NB4 (cell line): ENCODE data around the gene GMDS.

Experiments used
- DNase-seq: peaks from one replicate; pipeline ENCODE4 v3.0.0; 2010; ENCODE audit warnings: low read depth
- H3K4me3 ChIP-seq: one replicate; pipeline ENCODE4 v1.5.1; 2011; ENCODE audit warnings: mild to moderate bottlenecking, low read depth, low read length, moderate library complexity
- MYC ChIP-seq: IDR thresholded peaks from 2 replicates; pipeline ENCODE4 v1.6.1; 2011; ENCODE audit warnings: low read depth, low read length
- POLR2A ChIP-seq: IDR thresholded peaks from 2 replicates; pipeline ENCODE4 v1.6.1; 2011; ENCODE audit warnings: mild to moderate bottlenecking; ENCODE audit not compliant: insufficient read length; ENCODE audit errors: extremely low read depth
- TF ChIP-seq, protein P1 (sequence below): IDR thresholded peaks from one replicate; pipeline ENCODE4 v1.5.1; 2012; ENCODE audit warnings: low read depth, low read length
- TF ChIP-seq, protein P2 (sequence below): IDR thresholded peaks from 2 replicates; pipeline ENCODE4 v1.6.1; 2011; ENCODE audit warnings: low read depth, low read length

GMDS gene

DNA sequence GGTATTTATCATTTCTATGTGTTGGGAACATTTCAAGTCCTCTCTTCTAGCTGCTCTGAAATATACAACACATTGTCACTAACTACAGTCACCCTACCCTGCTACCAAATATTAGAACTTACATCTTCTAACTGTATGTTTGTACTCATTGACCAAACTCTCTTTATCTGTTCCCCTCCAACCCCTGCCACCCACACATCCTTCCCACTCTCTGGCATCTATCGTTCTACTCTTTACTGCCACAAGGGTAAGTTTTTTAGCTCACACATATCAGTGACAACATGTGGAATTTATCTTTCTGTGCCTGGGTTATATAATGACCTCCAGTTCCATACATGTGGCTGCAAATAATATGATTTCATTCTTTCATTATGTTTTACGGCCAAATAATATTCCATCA, 171.9 kb downstream of the GMDS start:
- no peak for DNase-seq
- no peak overlapping the region for H3K4me3 ChIP-seq
- TF ChIP-seq POLR2A: no peak
- TF ChIP-seq, protein P1, sequence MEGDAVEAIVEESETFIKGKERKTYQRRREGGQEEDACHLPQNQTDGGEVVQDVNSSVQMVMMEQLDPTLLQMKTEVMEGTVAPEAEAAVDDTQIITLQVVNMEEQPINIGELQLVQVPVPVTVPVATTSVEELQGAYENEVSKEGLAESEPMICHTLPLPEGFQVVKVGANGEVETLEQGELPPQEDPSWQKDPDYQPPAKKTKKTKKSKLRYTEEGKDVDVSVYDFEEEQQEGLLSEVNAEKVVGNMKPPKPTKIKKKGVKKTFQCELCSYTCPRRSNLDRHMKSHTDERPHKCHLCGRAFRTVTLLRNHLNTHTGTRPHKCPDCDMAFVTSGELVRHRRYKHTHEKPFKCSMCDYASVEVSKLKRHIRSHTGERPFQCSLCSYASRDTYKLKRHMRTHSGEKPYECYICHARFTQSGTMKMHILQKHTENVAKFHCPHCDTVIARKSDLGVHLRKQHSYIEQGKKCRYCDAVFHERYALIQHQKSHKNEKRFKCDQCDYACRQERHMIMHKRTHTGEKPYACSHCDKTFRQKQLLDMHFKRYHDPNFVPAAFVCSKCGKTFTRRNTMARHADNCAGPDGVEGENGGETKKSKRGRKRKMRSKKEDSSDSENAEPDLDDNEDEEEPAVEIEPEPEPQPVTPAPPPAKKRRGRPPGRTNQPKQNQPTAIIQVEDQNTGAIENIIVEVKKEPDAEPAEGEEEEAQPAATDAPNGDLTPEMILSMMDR: no peak
- TF ChIP-seq, protein P2, sequence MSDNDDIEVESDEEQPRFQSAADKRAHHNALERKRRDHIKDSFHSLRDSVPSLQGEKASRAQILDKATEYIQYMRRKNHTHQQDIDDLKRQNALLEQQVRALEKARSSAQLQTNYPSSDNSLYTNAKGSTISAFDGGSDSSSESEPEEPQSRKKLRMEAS: no peak
- TF ChIP-seq MYC: no peak

DNA sequence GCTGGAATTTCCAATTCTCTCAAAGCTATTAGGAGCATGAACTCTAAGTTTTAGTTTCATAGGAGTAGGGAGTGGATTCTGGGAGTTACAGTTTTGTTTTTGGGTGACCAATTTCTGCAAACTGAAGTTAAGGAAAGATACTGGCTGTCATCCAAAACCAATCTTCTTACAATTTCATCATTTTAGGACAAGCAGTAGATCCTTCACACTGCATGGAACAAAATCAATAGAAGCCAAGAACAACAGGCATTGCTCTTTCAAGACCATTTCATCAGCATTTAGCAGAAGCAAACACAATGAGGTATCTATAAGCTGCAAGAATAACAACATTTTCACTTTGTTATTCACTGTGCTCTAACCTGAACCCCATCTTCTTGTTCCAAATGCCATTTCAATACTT, 173.0 kb downstream of the GMDS start:
- TF ChIP-seq, protein P2: no peak
- TF ChIP-seq MYC: no peak
- TF ChIP-seq POLR2A: no peak
- TF ChIP-seq, protein P1: no peak
- no peak for DNase-seq
- H3K4me3 ChIP-seq: no peak overlapping the region

DNA sequence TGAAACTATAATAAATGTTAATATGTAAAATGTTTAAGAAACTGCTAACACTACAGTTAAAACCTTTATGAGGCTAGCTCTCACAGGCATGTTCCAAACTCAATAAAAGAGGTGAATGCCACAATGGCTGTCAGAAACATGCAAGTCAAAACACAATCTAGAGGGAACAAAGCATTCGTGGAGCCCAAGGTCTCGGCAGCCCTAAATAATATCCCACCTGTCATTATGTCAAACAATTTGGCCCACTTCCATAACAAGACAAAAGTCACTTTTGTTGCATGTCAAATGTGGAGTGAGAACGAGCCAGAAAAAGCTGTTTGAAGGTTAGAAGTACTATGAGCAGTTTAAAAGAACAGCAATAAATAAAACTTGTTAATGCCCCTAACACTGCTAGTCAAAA, 181.9 kb downstream of the GMDS start:
- no peak overlapping the region for H3K4me3 ChIP-seq
- TF ChIP-seq MYC: no peak
- TF ChIP-seq, protein P1: no peak
- TF ChIP-seq, protein P2: no peak
- no peak for TF ChIP-seq POLR2A
- no peak for DNase-seq

DNA sequence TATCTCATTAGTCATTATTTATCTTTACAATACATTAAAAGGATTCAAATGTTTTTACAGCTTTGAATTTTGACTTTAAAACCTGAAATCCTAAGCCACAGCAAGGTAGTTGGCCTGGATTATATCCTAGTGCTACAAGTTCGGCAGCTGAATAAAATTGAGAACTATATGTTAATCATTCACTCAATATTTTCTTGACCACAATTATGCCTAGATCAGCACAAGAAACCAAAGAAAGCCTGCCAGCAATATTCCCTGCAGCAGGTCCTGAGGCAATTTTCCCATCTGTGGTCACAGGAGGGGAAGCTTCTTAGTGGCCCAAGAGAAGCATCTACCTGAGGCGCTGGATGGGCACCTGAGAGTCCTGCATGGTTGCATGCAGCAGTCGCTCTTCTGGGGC, 183.5 kb downstream of the GMDS start:
- no peak overlapping the region for H3K4me3 ChIP-seq
- DNase-seq: no peak
- TF ChIP-seq MYC (no peak), POLR2A (no peak)
- TF ChIP-seq, protein P2: no peak
- TF ChIP-seq, protein P1: no peak

DNA sequence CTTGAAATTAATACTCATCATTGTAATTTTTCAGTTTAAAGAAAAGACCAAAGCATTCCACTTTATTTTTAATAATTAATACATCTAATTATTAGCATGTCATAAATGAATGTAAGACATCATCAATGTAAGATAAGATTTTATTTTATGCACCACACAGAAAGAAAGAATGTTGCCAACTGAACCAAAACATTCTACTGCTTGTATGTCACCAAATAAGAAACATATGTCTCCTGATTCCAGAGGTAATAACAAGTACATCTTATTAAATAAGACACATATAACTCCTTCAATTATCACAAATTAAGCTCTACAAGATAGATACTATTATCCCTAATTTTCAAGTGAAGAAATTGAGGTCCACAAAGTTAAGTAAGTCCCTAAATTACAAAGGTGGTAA, 189.5 kb downstream of the GMDS start:
- no peak overlapping the region for H3K4me3 ChIP-seq
- no peak for DNase-seq
- TF ChIP-seq, protein P1: no peak
- TF ChIP-seq MYC: no peak
- no peak for TF ChIP-seq POLR2A
- TF ChIP-seq, protein P2: no peak

DNA sequence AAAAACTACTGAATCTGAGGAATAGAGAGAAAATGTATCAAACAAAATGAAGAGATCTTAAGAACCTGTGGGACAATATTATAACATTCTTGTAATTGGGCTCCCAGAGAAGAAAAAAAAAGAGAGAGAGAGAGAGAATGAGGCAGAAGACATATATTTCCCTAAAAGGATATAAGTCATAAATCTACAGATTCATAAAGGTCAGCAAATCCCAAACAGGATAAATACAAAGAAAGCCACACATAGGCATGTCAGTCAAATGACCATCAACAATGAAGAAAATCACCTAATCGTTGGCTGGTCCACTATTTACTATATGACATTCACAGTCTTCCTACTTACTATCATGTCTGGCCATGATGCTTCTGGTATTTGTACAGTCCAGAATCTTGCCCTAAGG, 190.3 kb downstream of the GMDS start:
- DNase-seq: no peak

More for the DNA sequence above, 190.3 kb downstream of the GMDS start:
- TF ChIP-seq, protein P1: no peak
- TF ChIP-seq, protein P2: no peak
- TF ChIP-seq MYC (no peak), POLR2A (no peak)
- no peak overlapping the region for H3K4me3 ChIP-seq
